Stimulated activated CD4-positive, alpha-beta T cell treated with anti-CD3 and anti-CD28 coated beads, Interleukin-15, amount 100 ng/mL, for 24 hours (primary cell): ENCODE measurements around the gene DNMT3B.
"Not testable (repeated sequence)": the region's sequence is repeated elsewhere in the genome, so short reads cannot be mapped to it uniquely, and the experiment has no call there.

Experiments used
- DNase-seq: peaks from one replicate; pipeline ENCODE4 v3.0.0-alpha.2; 2020

The DNMT3B gene

DNA sequence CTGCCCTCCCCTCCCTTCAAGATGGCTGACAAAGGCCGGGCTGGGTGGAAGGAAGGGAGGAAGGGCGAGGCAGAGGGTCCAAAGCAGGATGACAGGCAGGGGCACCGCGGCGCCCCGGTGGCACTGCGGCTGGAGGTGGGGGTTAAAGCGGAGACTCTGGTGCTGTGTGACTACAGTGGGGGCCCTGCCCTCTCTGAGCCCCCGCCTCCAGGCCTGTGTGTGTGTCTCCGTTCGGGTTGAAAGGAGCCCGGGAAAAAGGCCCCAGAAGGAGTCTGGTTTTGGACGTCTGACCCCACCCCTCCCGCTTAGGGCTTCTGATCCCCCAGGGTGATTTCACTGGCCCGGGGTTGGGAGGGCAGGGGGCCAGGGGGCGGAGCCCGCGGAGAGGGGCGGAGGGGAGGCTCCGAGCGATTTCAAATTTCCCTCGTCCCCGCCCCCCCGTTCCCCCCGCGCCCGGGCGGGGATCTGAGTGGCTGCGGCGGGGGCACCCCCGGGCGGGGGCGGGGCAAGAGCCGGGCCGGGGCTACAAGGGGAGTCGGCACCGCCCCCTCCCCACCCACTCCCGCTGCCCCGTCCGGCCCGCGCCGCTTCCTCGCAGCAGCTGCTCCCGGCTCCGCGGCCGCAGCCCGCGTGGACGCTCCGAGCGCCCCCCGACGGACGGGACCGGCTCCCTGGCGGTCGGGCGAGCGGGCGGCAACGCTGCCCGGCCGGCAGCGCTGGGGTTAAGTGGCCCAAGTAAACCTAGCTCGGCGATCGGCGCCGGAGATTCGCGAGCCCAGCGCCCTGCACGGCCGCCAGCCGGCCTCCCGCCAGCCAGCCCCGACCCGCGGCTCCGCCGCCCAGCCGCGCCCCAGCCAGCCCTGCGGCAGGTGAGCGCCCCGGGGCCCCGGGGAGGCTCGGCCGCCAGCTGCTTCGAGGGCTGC, at the start of gene DNMT3B:
Gene DNMT3B, plus strand, starts transcription at position 555 of the 923 bp plus-strand sequence. CDS start 17,939 bp downstream, outside the sequence.
- DNase-seq: peak; percentile 89

DNA sequence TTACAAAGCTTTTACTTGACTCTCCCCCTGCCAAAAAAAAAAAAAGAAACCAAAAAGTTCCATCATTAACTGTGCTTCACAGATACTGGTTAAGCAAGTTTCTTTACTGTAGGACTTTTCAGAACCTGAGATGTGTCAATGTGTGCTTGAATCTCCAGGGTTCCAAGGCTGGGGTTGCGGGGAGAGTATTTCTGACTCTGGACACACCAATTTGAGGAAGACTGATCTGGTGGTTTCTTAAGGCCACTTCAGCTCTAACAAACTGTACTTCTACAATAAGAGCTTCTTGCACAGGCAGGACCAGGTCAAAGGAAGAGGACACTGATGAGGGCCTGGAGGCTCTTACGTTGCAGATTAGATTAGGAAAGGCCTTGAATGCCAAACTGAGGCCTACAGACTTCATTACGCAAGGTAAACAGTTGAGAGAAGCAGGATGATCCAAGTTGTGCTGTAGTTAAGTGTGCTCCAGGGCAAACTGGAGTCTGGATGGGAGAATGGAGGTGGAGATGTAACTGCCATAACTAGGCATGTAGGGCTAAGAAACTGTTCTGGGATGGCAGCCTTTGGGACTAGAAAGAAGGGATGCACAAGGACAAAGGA, 43.3 kb upstream of the DNMT3B start:
- DNase-seq: no peak

DNA sequence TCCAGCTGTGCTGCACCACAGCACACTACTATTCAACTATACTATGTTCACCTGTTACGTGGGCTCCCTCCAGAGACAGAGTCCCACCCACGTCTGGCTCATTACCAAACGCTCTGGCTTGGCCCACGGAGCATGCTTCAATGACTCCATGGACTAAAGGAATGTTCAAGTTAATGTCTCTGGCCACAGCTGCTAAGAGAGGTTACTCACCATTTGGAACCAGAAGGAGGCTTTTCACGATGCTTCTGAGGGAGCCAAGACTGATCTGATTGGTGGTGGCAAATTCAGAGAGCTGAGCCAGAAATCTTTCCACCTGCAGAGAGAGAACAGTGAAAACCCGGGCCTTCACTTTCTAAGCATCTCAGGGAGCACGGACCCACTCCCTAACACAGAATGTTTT, 34.5 kb upstream of the DNMT3B start:
- DNase-seq: no peak

DNA sequence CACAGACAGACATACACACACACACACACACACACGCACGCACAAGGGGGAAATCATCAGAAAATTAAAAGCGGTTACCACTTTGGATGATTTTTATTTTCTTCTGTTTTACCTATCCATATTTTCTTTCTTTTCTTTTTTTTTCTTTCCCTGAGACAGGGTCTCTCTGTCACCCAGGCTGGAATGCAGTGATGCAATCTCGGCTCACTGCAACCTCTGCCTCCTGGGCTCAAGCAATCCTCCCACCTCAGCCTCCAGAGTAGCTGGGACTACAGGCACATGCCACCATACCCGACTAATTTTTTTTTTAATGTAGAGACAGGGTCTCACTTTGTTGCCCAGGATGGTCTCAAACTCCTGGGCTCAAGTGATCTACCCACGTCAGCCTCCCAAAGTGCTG, 33.8 kb upstream of the DNMT3B start:
- not testable (repeated sequence) for DNase-seq

DNA sequence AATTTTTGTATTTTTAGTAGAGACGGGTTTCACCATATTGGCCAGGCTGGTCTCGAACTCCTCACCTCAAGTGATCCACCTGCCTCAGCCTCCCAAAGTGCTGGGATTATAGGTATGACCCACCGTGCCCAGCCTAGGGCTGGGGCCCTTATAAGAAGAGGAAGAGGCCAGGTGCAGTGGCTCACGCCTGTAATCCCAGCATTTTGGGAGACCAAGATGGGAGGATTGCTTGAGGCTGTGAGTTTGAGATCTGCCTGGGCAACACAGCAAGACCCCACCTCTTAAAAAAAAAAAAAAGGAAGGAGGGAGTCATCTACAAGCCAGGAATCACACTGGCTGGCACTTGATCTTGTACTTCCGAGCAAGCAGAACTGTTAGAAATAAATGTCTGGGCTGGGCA, 32.9 kb upstream of the DNMT3B start:
- DNase-seq: not testable (repeated sequence)

DNA sequence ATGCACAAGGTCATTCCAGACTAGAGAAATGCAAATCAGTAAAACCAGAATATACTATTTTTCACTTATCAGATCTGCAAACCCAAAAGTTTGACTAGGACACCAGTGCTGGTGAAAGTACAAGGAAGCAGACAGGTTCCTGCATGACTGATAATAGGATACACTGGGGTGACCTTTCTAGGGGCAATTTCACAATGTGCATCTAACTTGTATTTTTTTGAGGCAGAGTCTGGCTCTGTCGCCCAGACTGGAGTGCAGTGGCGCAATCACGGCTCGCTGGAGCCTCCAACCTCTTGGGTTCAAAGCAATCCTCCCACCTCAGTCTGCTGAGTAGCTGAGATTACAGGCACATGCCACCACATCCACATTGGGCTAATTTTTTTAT, 30.3 kb upstream of the DNMT3B start:
- DNase-seq: no peak

DNA sequence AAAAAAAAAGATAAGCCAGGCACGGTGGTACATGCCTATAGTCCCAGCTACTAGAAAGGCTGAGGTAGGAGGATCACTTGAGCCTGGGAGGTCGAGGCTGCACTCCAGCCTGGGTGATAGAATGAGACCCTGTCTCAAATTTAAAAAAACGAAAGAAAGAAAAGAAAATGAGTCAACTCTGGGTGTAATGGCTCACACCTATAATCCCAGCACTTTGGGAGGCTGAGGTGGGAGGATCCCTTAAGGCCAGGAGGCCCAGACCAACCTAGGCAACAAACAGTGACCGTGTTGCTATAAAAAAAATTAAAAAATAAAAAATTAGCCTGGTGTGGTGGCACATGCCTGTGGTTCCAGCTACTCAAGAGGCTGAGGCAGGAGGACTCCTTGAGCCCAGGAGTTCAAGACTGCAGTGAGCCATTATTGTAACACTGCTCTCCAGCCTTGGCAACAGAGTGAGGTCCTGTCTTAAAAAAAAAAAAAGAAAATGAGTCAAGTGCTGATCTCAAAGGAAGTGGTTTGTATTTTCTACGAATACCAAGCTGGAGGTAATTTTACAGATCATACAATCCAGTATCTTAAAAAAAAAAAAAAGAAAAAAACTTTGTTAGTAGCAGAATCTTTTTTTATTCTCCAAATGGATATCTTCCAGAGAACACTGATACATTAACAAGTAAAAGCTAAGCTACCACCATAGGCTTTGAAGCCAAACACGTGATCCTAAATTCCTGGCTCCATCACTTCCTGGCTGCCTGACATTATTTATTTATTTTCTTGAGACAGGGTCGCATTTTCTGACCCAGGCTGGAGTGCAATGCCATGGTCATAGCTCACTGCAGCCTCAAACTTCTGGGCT, 24.6 kb upstream of the DNMT3B start:
- DNase-seq: peak; percentile 44

DNA sequence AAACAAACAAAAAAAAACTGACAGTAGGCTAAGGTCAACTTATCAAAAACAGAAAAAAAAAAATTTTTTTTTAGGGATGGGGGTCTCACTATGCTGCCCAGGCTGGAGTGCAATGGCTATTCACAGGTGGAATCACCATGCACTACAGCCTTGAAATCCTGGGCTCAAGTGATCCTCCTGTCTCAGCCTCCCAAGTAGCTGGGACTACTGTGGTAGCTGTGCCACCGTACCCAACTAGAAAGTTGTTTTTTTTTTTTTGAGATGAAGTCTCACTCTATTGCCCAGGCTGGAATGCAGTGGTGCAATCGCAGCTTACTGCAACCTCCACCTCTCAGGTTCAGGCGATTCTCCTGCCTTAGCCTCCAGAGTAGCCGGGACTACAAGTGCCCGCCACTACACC, 21.0 kb upstream of the DNMT3B start:
- no peak for DNase-seq

DNA sequence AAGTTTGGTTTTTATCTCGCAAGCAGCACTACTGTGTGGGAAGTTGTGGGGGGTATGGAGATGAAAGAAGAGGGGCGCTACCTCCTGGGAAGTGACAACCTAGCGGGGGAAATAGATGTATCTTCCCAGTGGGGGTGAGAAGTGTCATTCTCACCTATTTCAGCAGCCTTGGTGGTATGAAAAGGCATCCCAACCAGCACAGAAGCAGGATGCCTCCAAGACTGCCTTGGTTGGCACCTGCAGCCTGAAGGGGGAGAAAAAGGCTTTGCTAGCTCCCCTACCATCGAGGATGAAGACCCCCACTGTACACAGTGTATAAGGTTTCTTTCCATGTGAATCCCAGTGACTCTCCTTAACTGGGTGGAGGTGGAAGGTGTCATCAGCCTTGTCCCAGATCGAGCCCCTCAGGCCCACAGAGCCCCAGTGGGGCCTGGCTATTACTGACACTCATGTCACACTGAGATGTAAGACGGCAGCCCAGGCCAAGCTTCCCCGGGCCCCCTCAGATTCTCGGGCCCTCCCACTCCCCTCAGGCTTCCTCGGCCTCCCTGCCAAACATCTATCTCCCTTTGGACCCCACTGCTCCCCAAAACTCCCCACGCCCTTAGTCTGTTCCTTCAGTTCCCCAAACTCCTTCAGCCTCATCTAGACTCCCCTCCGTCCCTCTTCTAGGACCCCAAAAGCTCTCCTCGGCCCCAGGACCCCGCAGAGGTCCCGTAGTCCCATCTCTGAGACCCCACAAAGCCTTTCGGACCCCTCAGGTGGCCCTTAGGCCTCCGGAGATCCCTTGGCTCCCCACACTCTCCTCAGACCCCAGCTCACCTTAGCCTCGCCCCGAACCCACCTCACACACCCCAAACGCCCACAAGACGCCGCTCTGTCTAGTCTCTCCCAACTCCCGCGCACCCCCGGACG, 19.6 kb upstream of the DNMT3B start:
- peak; percentile 24 for DNase-seq

DNA sequence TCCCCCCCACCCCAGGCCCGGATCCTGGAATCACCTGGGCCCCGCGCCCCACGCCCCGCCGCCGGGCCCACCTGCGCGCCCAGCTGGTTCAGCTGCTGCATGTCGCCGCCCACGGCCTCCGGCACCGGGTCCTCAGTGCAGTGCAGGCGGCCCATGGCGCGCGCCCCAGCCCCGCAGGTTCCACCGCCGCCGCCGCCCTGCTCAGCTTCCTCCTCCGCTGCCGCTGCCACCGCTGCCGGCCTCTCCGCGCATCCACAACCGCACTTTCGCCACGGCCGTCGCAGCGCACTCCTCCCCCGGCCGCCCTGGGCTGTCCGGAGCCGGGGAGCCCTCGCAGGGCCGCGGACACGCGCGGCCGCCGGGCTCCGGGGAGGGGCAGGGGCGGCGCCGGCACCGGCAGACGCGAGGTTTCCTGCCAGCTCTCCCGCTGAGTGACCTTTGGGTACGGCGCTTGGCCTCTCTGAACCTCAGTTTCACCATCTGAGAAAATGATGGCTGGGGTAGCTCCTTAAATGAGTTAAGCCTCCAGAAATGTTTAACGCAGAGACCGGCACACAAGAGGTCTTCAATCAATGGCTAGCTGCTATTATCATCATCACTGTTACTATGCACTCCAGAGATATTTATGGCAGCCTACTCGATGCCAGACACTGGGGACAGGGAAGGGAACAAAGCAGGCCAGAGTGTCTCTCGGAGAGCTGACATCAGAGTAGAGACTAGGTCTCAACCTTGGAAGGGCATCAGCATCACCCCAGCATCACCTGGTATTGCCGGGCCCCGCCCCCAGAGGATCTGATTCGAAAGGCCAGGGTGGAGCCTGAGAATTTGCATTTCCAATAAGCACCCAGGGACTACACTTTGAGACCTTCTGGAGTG, 18.7 kb upstream of the DNMT3B start, which contains the start of gene COMMD7:
Gene COMMD7, minus strand, starts transcription at position 231 of the 876 bp plus-strand sequence. Its CDS starts 76 bp downstream, at position 155.
- peak; percentile 83 for DNase-seq

DNA sequence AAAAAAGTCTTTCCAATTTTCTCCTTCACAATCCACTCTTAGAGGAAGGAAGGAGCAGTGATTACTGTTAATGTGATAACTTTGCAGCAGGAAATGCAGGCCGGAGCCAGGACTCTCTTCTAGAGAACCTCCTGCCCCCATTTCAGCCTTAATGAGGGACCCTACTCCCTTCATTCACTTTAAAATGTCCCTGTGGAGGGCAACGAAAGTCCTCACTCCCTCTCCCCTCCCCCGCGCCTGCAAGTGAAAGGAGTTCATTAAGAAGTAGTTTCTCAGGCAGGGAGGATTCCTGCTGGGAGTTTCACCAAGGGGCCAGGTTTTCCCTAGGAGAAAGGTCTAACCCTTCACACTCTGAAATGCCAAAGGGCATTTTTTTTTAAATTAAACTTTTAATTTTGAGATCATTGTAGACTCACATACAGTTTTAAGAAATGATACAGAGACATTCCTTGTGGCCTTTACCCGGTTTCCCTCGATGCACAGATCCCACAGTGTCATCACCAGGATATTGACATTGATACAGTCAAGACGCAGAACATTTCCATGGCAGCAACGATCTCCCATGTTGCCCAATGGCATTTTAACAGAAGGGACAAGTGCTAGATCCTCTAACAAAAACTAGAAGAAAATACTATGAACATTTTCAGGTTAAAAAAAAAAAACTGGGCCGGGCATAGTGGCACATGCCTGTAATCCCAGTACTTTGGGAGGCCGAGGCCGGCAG, 12.1 kb upstream of the DNMT3B start:
- DNase-seq: no peak

DNA sequence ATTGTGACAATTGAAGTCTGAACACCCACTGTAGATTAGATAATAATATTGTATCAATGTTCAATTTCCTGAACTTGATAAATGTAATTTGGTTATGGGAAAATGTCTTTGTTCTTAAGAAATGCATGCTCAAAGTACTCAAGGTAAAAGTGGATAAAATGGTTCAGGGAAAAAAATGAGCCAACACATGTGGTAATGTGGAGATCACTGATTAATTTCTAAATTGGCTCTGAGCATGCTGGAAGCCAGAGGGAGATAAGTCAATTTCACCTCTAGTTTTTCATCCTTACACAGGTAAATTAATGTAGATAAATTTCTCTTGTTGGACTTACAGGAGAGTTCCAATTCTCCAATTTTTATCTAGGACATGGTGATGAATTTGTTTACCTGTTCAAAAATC, 10.9 kb upstream of the DNMT3B start:
- no peak for DNase-seq

DNA sequence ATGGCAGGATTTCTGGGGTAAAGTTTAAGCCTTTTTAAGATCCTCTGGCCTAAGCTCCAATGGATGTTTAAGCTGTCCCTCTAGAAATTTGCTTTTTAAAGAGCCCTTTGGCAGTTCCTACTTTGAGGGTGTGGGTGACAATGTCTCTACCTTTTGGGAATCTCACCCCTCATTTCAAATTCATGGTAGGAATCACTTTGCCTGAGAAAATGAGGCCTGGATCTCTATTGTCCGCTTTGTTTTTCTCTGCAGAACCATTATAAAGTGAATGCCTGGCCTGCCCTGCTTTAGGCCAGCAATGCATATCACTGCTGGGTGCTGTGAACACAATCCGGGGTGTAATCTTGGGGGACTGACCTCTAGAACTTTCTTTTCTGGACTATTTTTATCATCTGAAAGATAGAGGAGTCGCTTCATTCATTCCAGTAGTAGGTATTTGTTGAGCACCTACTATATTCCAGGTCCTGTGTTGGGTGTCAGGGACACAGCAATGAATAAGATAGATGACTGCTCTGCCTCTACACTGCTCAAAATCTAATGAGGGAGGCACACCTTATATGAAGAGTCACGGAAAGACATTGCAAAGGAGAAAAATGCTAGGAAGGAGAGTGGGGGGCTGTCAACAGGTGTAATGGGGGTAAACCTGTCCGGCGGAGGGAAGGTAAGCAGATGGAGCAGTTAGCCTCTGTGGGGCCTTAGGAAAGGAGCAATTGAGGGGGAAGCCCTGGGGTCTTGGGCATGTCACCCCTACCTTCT, 10.3 kb upstream of the DNMT3B start:
- DNase-seq: no peak

DNA sequence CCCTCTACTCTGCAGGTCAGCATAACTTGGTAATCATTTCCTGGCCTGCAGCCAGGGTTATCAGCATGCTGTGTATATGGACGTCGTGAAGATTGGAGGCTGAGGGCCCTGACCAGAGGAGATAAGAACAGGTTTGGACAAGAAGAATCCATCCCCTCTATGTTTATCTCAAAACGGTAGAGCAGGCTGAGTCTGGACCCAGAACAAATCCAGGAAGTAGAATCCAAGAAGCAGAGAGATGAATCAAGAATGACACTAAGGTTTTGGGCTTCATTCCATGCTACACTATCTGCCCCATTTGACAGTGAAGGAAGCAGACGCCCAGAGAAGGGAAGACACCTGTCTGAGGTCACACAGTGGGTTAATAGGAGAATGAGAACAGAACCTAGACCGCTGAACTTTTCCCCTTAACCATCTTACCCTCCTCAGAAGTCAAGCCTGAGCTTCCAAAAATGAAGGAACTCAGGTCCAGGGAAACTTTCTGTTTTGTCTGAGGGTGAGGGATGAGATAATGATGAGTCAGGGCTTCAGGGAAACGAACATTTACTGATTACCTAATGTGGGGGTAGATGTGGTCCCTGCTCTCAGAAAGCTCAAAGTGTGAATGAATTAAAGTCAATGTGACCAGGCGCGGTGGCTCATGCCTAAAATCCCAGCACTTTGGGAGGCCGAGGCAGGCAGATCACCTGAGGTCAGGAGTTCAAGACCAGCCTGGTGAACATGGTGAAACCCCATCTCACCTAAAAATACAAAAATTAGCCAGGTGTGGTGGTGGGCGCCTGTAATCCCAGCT, 9.5 kb upstream of the DNMT3B start:
- no peak for DNase-seq

DNA sequence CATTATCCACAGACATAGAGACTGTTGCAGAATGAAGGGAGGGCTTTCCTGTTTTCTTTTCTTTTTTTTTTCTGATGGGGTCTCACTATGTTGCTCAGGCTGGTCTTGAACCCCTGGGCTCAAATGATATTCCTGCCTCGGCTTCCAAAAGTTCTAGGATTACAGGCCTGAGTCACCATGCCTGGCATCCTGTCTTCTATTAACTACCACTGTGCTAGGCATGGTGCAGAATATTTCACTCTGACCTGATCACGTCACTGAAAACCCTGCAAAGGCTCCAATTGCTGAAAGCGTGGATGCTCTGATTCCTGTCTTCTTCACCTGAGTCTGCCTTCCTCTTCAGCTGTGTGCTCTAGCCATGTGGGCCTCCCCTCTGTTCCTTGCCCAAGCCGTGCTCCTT, 8.5 kb upstream of the DNMT3B start:
- no peak for DNase-seq

DNA sequence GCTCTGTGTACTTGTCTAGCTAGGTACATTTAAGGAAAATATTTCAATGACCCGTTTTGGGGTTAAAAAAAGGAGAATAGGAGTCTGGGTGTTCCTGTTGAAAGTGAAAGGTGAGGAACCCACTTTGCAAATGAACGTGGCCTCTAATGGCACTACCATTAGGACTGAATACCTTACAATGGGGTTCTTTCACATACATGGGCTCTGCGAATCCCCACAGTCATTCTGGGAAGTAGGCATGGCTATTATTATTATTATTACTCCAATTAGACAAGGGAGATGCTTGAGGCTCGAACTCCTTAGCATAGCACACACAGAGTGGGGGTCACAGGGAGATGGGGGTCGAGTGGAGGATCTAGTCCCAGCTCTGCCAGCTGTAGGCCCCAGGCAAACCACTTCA, 6.0 kb upstream of the DNMT3B start:
- no peak for DNase-seq

DNA sequence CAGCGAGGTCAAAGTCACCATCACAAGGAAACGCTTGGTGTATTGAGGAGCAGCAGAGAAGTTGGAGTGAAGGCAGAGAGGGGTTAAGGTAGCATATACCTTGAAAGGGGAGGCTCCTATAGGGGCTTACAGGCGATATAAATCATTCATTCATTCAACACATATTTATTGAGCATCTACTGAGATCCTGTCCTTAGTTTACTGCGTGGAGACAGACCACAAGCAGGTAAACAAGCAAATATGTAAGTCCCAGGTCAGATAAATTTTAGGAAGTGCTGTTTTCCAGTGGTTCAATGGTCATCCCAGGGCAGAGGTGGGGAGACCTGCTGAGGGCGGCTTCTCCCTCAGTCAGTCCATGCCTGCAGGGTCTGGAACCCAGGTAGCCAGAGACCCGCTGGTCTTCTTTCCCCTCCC, 761 bp upstream of the DNMT3B start:
- no peak for DNase-seq

DNA sequence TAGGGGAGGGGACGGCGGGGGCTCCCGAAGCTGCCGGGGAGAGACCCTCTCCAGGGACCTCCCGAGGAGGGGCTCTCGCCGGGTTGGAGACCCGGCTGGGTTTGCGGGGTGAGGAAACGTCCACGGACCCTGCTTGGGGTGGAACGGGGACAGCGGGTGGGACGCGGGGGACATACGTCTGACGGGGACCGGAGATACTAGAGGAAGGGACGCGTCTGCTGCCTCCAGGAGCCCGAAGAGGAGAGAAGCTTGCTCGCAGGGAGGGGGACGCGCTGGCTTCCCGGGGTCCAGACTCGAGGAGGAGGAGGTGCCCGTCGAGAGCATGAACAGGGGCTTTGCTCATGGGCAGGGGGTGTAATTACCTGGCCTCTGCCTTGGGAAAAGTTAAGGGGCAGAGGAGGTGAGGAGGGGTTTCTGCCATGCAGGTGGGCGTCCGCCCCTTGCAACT, 593 bp downstream of the DNMT3B start:
- DNase-seq: peak; percentile 33
